ENCODE measurements around the gene GNAT3. TPM values are rescaled to one million over a fixed set of nuclear protein-coding genes. Genes with fewer than 3 reads are reported as not detected.

GNAT3 gene
- total and polyA plus RNA-seq, 2 of the 8 experiments (the other 6 are each of a cell fraction or from before 2014, with no cell fraction given) = not detected

- H3K23me2 ChIP-seq (ENCODE audit: low read depth, low read length) = no peaks in the 10 kb centered on the region; the same call in 1 of the 2 replicates
- whole genome bisulfite sequencing, 2 experiments (ENCODE audit: extremely low coverage in 1 of 2, insufficient coverage in 1 of 2, insufficient read length in 1 of 2, insufficient replicate concordance in 2 of 2, low coverage in 1 of 2, low lambda C conversion rate in 2 of 2, missing lambda C conversion rate in 1 of 2) = 95% methylated on average over 9 of the region's 9 CpGs; no CpG with 5 or more reads in 1 of the 2 experiments
- FAIRE-seq (no peak), DNase-seq (ENCODE audit: low read depth in 1 of 2, low spot score in 2 of 2) (no peak)
- no peaks in the 10 kb centered on the region for H3K4me1 ChIP-seq (replicated peaks in 1 of 4; ENCODE audit: control insufficient read depth in 3 of 4, insufficient read depth in 4 of 4, low read length in 3 of 4)
- H3K23ac ChIP-seq (ENCODE audit: insufficient read length) = no peak overlapping the region
- H3K36me3 ChIP-seq (ENCODE audit: control insufficient read depth in 2 of 4, insufficient read depth in 4 of 4, low read length in 3 of 4) = no peaks in the 10 kb centered on the region
- no peak overlapping the region for H3K4me3 ChIP-seq (ENCODE audit: extremely low read depth in 1 of 4, insufficient read depth in 2 of 4, low read depth in 3 of 4, low read length in 4 of 4)
- no peak overlapping the region for H3K18ac ChIP-seq (ENCODE audit: extremely low read depth, low read length)
- no peak overlapping the region for H3K27ac ChIP-seq (ENCODE audit: low read depth, low read length)
- H4K5ac ChIP-seq (ENCODE audit: insufficient read length, low read depth, low read length) = no peak overlapping the region
- no peak overlapping the region for H2AFZ ChIP-seq (ENCODE audit: low read length)
- H3K79me1 ChIP-seq (ENCODE audit: low read depth, low read length) = no peaks in the 10 kb centered on the region
- H3K9me3 ChIP-seq (ENCODE audit: insufficient read depth in 2 of 2, low read depth in 1 of 2, low read length in 1 of 2) = no peaks in the 10 kb centered on the region
- no peak overlapping the region for H4K91ac ChIP-seq (replicated peaks; ENCODE audit: insufficient read length, low read length)
- H3K79me2 ChIP-seq (ENCODE audit: control insufficient read depth in 1 of 2, insufficient read depth in 2 of 2, low read length in 2 of 2) = no peaks in the 10 kb centered on the region
- no peaks in the 10 kb centered on the region for H3K27me3 ChIP-seq (replicated peaks in 1 of 4; ENCODE audit: control insufficient read depth in 3 of 4, extremely low read depth in 1 of 4, insufficient read depth in 3 of 4, low read length in 3 of 4)
- ChIA-PET POLR2A (ENCODE audit: partially characterized antibody) (no interaction called here), CTCF (ENCODE audit: partially characterized antibody) (interaction anchor here (0.7 kb wide), 1 partner anchor 137 kb away, joined by 3 read pairs; no protein-coding TSS in a partner anchor)
- no peak overlapping the region for H2BK15ac ChIP-seq (ENCODE audit: low read length)
- H2BK5ac ChIP-seq (ENCODE audit: low read depth, low read length) = no peak overlapping the region
- no peaks in the 10 kb centered on the region for H4K20me1 ChIP-seq (replicated peaks in 1 of 2; ENCODE audit: control insufficient read depth in 1 of 2, insufficient read depth in 2 of 2, low read length in 2 of 2)
- no peak overlapping the region for H4K8ac ChIP-seq (ENCODE audit: extremely low read depth, insufficient read depth, low read length)
- no peak overlapping the region for H3K9ac ChIP-seq (replicated peaks in 1 of 4; ENCODE audit: extremely low read depth in 1 of 4, low read depth in 3 of 4, low read length in 3 of 4)
- H3K4me2 ChIP-seq (ENCODE audit: insufficient read depth in 1 of 2, low read depth in 2 of 2, low read length in 2 of 2) = no peak overlapping the region
- H3K4ac ChIP-seq (replicated peaks; ENCODE audit: insufficient read length, low read depth, low read length) = no peak overlapping the region
- no peak overlapping the region for H3K56ac ChIP-seq (replicated peaks; ENCODE audit: insufficient read length, low read depth, low read length)
- H2BK120ac ChIP-seq (replicated peaks; ENCODE audit: low read depth, low read length) = no peak overlapping the region
- H3K14ac ChIP-seq (ENCODE audit: insufficient read length) = no peak overlapping the region
- no peak overlapping the region for H2AK5ac ChIP-seq (ENCODE audit: low read depth, low read length)
- no peak overlapping the region for H2BK12ac ChIP-seq (ENCODE audit: low read depth, low read length)
- no peak overlapping the region for H2BK20ac ChIP-seq (ENCODE audit: low read length)
- no peak for TF ChIP-seq NRF1 (IDR thresholded peaks at IDR 0.05; ENCODE audit: low read depth, low read length)
- no peak for TF ChIP-seq EGR1 (IDR thresholded peaks at IDR 0.05; ENCODE audit: borderline replicate concordance, low read depth, low read length)
- no peak for TF ChIP-seq SAP30 (IDR thresholded peaks at IDR 0.05; ENCODE audit: insufficient read depth, insufficient replicate concordance, low read length)
- no peak for TF ChIP-seq CREB1 (IDR thresholded peaks at IDR 0.05)
- TF ChIP-seq SRF (IDR thresholded peaks at IDR 0.05; ENCODE audit: low read depth, low read length) = no peak
- no peak for TF ChIP-seq KDM1A (IDR thresholded peaks at IDR 0.05; ENCODE audit: borderline replicate concordance, low read length)
- no peak for TF ChIP-seq CEBPB (IDR thresholded peaks at IDR 0.05; ENCODE audit: low read depth, low read length)
- TF ChIP-seq ASH2L (IDR thresholded peaks at IDR 0.05; ENCODE audit: low read length) = no peak
These were observed 12.8 kb upstream of the GNAT3 start for GRCh38 chr7:80524693-80525092.

All from H1 (cell line).